Dedifferentiated amniotic fluid mesenchymal stem cell (primary cell): Measurements from ENCODE around the gene PRDM2.
A peak's percentile ranks its signal among the peaks of the same experiment; 100 is the strongest.
"Not testable (repeated sequence)": the region's sequence is repeated elsewhere in the genome, so short reads cannot be mapped to it uniquely, and the experiment has no call there.

Experiments
- DNase-seq: peaks from one replicate; pipeline ENCODE4 v3.0.0-alpha.2; 2016; ENCODE audit errors: extremely low spot score

The PRDM2 gene

GRCh38 chr1:13699936-13700520 is at the start of gene PRDM2:
Gene PRDM2, plus strand, starts transcription at chr1:13700188. Its CDS starts 15,418 bp downstream, at chr1:13715606.
- no peak for DNase-seq

GRCh38 chr1:13651279-13651678 is 48.7 kb upstream of the PRDM2 start:
- no peak for DNase-seq

- DNase-seq = no peak
Observed at GRCh38 chr1:13652238-13652637, 47.8 kb upstream of the PRDM2 start.

- no peak for DNase-seq
Observed at GRCh38 chr1:13661539-13661938, 38.4 kb upstream of the PRDM2 start.

- DNase-seq = no peak
Observed at GRCh38 chr1:13662493-13662892, 37.5 kb upstream of the PRDM2 start.

- no peak for DNase-seq
Observed at GRCh38 chr1:13663969-13664368, 36.0 kb upstream of the PRDM2 start.

- no peak for DNase-seq
Observed at GRCh38 chr1:13664451-13664850, 35.5 kb upstream of the PRDM2 start.

- DNase-seq = no peak
Observed at GRCh38 chr1:13666317-13666716, 33.7 kb upstream of the PRDM2 start.

- no peak for DNase-seq
Observed at GRCh38 chr1:13667691-13668090, 32.3 kb upstream of the PRDM2 start.

GRCh38 chr1:13674377-13674776 is 25.6 kb upstream of the PRDM2 start:
- no peak for DNase-seq

GRCh38 chr1:13675151-13675651 is 24.8 kb upstream of the PRDM2 start:
- peak; percentile 34 for DNase-seq

- DNase-seq = no peak
Observed at GRCh38 chr1:13677896-13678295, 22.1 kb upstream of the PRDM2 start.

- no peak for DNase-seq
Observed at GRCh38 chr1:13679651-13680050, 20.3 kb upstream of the PRDM2 start.

- not testable (repeated sequence) for DNase-seq
Observed at GRCh38 chr1:13680609-13681008, 19.4 kb upstream of the PRDM2 start.

- no peak for DNase-seq
Observed at GRCh38 chr1:13681921-13682320, 18.1 kb upstream of the PRDM2 start.

GRCh38 chr1:13682444-13682843 is 17.5 kb upstream of the PRDM2 start:
- no peak for DNase-seq

- DNase-seq = no peak
Observed at GRCh38 chr1:13683206-13683605, 16.8 kb upstream of the PRDM2 start.

GRCh38 chr1:13687151-13687715 is 12.8 kb upstream of the PRDM2 start:
- no peak for DNase-seq

- not testable (repeated sequence) for DNase-seq
Observed at GRCh38 chr1:13693094-13693493, 6.9 kb upstream of the PRDM2 start.

GRCh38 chr1:13694886-13695684 is 4.9 kb upstream of the PRDM2 start:
- no peak for DNase-seq

- no peak for DNase-seq
Observed at GRCh38 chr1:13697738-13698137, 2.2 kb upstream of the PRDM2 start.

- no peak for DNase-seq
Observed at GRCh38 chr1:13699510-13699909, 478 bp upstream of the PRDM2 start.
